Measurements from ENCODE around the gene SYNJ2. TPM values are rescaled to one million over a fixed set of nuclear protein-coding genes. Genes with fewer than 3 reads are reported as not detected.

SYNJ2 gene
- total RNA-seq, 2 experiments from 2014 or later: 28.1 to 29.4 TPM

DNA sequence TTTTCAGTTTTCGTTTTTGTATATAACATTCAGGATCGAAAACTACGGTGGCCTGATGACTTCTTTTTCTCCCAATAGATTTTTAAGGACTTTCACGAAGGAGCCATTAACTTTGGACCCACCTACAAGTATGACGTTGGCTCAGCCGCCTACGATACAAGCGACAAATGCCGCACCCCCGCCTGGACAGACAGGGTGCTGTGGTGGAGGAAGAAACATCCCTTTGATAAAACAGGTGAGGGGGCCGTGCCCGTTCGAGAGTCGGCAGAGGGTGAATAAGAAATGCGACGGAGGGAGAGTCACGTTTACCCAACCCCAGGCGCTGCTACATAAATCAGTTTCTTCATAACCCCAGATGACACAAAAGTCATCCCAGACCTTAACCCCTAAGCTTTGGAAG lies 94.9 kb downstream of the SYNJ2 start:
- no peak overlapping the region for H3K27ac Mint-ChIP-seq
- no peak for DNase-seq
- no peaks in the 10 kb centered on the region for H3K9me3 Mint-ChIP-seq
- H3K4me1 Mint-ChIP-seq: peaks cover 7% of the 10 kb centered on the region
- no peak overlapping the region for H3K4me3 Mint-ChIP-seq
- peaks cover 29% of the 10 kb centered on the region for H3K36me3 Mint-ChIP-seq
- no peaks in the 10 kb centered on the region for H3K27me3 Mint-ChIP-seq

DNA sequence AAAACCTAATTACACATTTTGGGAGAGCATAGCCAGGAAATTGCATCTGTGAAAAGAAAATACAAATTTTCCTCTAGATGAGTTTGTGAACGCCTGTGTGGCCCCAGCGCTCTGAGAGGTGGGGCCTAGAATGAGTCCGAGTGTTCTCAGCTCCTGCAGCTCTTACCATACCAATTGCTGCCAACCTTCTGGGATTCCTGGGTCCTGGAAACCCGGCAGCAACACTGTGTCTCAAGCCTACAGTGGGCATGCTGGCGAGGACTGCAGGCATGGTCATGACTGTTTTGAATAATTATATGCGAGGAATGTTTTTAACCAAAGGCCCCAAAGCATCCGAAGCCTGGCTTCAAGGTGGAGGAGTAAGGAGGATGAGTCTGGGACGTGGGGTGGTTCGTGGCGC lies 96.0 kb downstream of the SYNJ2 start:
- Mint-ChIP-seq H3K4me3 (no peak overlapping the region), H3K4me1 (no peaks in the 10 kb centered on the region), H3K27me3 (no peaks in the 10 kb centered on the region), H3K27ac (no peak overlapping the region), H3K9me3 (no peaks in the 10 kb centered on the region), H3K36me3 (peaks cover 24% of the 10 kb centered on the region)
- no peak for DNase-seq

GRCh38 chr6:158078320-158078719 lies 96.7 kb downstream of the SYNJ2 start:
- Mint-ChIP-seq H3K27me3 (no peaks in the 10 kb centered on the region), H3K9me3 (no peaks in the 10 kb centered on the region), H3K4me1 (no peaks in the 10 kb centered on the region), H3K27ac (no peak overlapping the region), H3K36me3 (peaks cover 29% of the 10 kb centered on the region), H3K4me3 (no peak overlapping the region)
- no peak for DNase-seq

- H3K4me3 Mint-ChIP-seq: no peak overlapping the region
- DNase-seq: no peak
- H3K4me1 Mint-ChIP-seq: no peaks in the 10 kb centered on the region
- no peak overlapping the region for H3K27ac Mint-ChIP-seq
- no peaks in the 10 kb centered on the region for H3K27me3 Mint-ChIP-seq
- no peaks in the 10 kb centered on the region for H3K9me3 Mint-ChIP-seq
- H3K36me3 Mint-ChIP-seq: peaks cover 23% of the 10 kb centered on the region
Observed at GRCh38 chr6:158080849-158081656, 99.4 kb downstream of the SYNJ2 start.

DNA sequence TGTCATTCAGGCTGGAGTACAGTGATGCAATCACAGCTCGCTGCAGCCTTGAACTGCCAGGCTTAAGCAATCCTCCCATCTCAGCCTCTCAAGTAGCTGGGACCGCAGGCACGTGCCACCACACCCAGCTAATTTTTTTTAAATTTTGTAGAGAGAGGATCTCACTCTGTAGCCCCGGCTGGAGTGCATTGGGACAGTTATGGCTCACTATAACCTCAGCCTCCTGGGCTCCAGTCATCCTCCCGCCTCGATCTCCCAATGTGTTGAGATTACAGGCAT lies 99.9 kb downstream of the SYNJ2 start:
- no peaks in the 10 kb centered on the region for H3K4me1 Mint-ChIP-seq
- no peaks in the 10 kb centered on the region for H3K9me3 Mint-ChIP-seq
- no peaks in the 10 kb centered on the region for H3K27me3 Mint-ChIP-seq
- H3K36me3 Mint-ChIP-seq: peaks cover 20% of the 10 kb centered on the region
- H3K27ac Mint-ChIP-seq: no peak overlapping the region
- H3K4me3 Mint-ChIP-seq: no peak overlapping the region
- no peak for DNase-seq

DNA sequence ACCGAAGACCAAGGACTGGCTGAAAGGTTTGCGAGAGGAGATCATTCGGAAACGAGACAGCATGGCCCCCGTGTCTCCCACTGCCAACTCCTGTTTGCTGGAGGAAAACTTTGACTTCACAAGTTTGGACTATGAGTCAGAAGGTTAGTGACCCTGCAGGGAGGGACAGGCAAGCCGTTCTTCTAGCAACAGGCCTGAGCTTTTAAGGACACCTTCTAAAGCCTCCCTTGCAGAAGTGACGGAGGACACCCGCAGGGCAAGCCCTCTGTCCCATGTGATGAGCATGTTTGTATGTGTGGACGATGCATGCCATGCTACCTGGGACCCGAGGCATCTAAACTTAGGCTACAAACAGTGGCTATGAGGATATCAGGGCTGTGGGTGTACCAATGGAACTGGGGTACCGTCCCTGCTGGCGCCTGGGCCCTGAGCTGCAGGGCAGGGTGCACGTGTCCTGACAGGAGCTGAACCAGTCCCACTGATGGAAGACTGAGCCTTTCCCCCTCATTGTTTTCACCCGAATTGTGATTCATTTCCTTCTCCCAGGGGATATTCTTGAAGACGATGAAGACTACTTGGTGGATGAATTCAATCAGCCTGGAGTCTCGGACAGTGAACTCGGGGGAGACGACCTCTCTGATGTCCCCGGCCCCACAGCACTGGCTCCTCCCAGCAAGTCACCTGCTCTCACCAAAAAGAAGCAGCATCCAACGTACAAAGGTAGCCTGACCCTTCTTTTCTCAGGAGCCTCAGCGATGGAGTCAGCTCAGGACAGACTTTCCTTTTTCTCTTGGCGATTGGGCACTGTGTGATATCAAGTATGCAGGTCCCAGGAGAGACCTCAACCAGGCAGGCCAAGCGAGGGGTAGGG lies 102.0 kb downstream of the SYNJ2 start:
- no peaks in the 10 kb centered on the region for H3K27me3 Mint-ChIP-seq
- H3K4me3 Mint-ChIP-seq: no peak overlapping the region
- DNase-seq: no peak

DNA sequence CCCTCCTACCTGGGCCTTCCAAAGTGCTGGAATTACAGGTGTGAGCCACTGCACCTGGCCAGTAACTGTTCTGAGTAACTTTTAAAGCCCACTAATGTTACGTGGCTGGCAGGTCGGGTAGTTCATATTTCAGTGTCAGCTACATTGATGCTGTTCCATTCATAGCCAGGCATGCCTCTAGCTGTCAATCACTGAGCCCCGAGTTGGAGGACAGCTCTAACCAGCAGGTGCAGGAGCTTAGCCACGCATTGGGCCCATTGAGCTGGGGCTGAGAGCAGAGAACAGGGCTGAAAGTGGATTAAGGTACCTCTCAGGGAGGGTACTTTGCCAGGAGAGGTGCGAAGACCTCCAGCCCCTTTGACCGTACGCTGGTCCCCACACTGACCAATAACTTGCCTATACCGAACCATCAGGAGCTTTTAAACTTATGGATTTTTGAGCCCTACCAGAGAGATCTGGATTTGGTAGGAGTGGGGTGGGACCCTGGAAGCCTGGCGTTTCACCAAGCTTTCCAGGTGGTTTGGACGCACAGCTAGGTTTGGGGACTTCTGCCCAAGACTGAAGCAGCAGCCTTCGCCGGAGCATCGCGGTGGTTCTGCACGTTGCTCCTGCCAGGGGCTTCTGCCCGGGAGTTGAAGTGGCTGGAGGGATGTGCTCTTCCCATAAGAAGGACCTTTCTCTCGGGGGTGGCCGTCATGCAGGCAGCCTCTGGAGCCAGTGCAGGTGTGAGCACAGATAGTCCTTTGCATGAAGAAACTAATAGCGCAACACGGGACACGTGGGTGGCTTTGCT lies 103.8 kb downstream of the SYNJ2 start:
- Mint-ChIP-seq H3K36me3 (peaks cover 22% of the 10 kb centered on the region), H3K4me1 (no peaks in the 10 kb centered on the region), H3K4me3 (no peak overlapping the region), H3K27me3 (no peaks in the 10 kb centered on the region), H3K27ac (no peak overlapping the region), H3K9me3 (no peaks in the 10 kb centered on the region)
- DNase-seq: no peak

More for the DNA sequence above, 102.0 kb downstream of the SYNJ2 start:
- H3K27ac Mint-ChIP-seq: no peak overlapping the region
- no peaks in the 10 kb centered on the region for H3K9me3 Mint-ChIP-seq
- peaks cover 23% of the 10 kb centered on the region for H3K36me3 Mint-ChIP-seq
- H3K4me1 Mint-ChIP-seq: no peaks in the 10 kb centered on the region

DNA sequence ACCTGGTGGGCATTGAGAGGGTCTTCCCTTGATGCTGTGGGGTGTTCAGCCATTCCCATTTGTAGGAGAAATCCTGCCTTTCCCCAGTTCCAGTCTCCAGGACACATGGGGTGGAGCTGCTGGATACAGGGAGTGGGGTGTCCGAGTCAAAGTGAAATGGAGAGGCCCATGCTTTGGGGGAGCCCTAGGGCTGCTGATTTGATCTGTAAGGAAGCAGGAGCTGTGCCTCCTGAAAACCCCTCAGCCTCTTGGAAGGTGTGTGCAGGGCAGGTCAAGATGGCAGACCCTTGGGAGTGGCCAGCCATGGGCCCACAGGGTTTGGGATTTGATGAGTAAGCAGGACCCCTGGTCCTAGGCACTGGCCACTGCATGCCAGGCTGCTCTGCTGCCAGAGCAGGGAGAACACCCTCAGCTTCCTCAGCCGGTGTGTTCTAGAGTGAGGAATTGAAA lies 104.4 kb downstream of the SYNJ2 start:
- H3K27ac Mint-ChIP-seq: no peak overlapping the region
- no peaks in the 10 kb centered on the region for H3K27me3 Mint-ChIP-seq
- no peak for DNase-seq
- H3K4me1 Mint-ChIP-seq: no peaks in the 10 kb centered on the region
- no peaks in the 10 kb centered on the region for H3K9me3 Mint-ChIP-seq
- H3K36me3 Mint-ChIP-seq: peaks cover 19% of the 10 kb centered on the region
- H3K4me3 Mint-ChIP-seq: no peak overlapping the region

DNA sequence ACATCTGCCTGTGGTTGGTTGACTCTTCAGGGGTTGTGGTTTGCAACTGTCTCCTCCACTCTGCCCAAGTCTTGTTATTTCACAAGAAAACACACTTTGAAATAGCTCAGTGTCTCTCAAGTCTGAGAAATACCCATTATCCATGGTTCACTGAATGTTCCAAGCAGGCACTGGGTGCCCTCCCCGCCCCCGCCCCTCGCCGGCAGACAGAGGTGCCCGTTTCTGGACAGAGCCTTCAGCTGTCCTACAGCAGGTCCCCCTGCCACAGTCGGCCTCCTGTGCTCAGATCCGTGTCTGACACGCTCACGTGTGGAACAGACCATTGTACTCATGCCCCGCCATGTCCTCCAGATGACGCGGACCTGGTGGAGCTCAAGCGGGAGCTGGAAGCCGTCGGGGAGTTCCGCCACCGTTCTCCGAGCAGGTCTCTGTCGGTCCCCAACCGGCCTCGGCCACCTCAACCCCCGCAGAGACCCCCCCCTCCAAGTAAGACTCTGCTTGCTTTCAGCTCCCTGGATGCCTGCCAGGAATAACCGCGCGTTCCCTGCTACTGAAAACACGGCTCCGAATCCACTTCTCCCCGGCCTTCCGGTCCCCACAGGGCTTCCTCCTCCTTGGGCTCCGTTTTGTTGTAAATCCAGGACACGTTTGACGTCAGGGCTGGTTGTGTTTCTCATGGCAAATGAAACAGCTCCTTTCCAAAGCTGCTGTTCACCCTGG lies 105.0 kb downstream of the SYNJ2 start:
- Mint-ChIP-seq H3K27ac (no peak overlapping the region), H3K9me3 (no peaks in the 10 kb centered on the region), H3K36me3 (peaks cover 16% of the 10 kb centered on the region), H3K27me3 (no peaks in the 10 kb centered on the region), H3K4me3 (no peak overlapping the region), H3K4me1 (no peaks in the 10 kb centered on the region)
- DNase-seq: no peak

DNA sequence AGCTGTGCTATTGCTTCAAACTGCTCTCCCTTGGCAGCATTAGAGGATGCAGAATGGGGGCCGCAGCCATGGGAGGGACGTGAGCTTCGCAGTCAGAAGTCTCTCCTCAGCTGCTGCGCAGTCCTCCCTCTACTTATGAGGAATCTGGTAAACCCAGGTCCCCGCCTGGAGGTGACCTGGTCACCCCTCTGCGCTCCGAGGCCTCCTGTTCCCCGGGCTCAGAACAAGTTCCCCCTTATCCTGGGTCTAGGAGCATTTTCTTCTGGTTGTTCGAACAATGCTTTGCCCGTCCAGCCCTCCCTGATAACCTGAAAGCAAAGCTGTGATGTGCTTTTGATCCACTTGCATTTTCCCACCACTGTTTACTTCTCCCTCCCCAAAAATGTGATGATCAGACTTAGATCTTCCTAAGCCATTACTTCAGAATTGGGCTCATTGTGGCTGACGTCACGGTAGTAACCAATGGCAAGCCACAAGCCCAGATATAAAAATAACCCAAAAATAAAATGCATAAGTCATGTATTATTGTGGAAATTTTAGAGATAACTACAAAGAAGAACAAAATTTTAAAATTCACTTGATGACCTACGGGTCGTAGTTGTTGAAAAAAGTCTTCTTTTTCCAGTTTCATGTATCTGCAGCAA lies 105.7 kb downstream of the SYNJ2 start:
- Mint-ChIP-seq H3K27me3 (no peaks in the 10 kb centered on the region), H3K4me1 (no peaks in the 10 kb centered on the region), H3K27ac (no peak overlapping the region), H3K9me3 (no peaks in the 10 kb centered on the region), H3K4me3 (no peak overlapping the region), H3K36me3 (peaks cover 16% of the 10 kb centered on the region)
- no peak for DNase-seq

DNA sequence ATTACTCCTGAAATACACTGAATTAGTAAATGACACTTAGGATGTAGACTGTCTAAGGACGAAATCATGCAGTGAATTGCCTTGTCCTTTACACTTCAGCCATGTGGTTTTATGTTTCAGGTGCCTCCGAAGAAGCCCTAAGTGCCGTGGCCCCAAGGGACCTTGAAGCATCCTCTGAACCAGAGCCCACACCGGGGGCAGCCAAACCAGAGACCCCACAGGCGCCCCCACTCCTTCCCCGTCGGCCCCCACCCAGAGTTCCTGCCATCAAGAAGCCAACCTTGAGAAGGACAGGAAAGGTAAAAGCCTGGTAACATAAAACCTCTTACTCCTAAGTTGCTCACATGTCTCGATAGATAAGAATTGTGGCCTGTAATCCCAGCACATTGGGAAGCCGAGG lies 111.1 kb downstream of the SYNJ2 start:
- H3K4me3 Mint-ChIP-seq: no peak overlapping the region
- DNase-seq: no peak
- no peaks in the 10 kb centered on the region for H3K27me3 Mint-ChIP-seq
- H3K4me1 Mint-ChIP-seq: no peaks in the 10 kb centered on the region
- H3K9me3 Mint-ChIP-seq: no peaks in the 10 kb centered on the region
- peaks cover 25% of the 10 kb centered on the region for H3K36me3 Mint-ChIP-seq
- H3K27ac Mint-ChIP-seq: no peak overlapping the region

GRCh38 chr6:158095031-158095430 lies 113.4 kb downstream of the SYNJ2 start:
- H3K27me3 Mint-ChIP-seq: no peaks in the 10 kb centered on the region
- no peak overlapping the region for H3K27ac Mint-ChIP-seq
- peaks cover 25% of the 10 kb centered on the region for H3K36me3 Mint-ChIP-seq
- no peak for DNase-seq
- H3K4me3 Mint-ChIP-seq: no peak overlapping the region
- no peaks in the 10 kb centered on the region for H3K9me3 Mint-ChIP-seq
- no peaks in the 10 kb centered on the region for H3K4me1 Mint-ChIP-seq

DNA sequence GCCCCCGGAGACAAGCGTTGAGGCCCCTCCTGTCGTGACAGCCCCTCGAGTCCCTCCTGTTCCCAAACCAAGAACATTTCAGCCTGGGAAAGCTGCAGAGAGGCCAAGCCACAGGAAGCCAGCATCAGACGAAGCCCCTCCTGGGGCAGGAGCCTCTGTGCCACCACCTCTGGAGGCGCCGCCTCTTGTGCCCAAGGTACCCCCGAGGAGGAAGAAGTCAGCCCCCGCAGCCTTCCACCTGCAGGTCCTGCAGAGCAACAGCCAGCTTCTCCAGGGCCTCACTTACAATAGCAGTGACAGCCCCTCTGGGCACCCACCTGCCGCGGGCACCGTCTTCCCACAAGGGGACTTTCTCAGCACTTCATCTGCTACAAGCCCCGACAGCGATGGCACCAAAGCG lies 114.0 kb downstream of the SYNJ2 start:
- no peaks in the 10 kb centered on the region for H3K27me3 Mint-ChIP-seq
- no peak overlapping the region for H3K4me3 Mint-ChIP-seq
- no peaks in the 10 kb centered on the region for H3K9me3 Mint-ChIP-seq
- H3K36me3 Mint-ChIP-seq: peaks cover 28% of the 10 kb centered on the region
- no peak overlapping the region for H3K27ac Mint-ChIP-seq
- DNase-seq: no peak
- H3K4me1 Mint-ChIP-seq: no peaks in the 10 kb centered on the region

DNA sequence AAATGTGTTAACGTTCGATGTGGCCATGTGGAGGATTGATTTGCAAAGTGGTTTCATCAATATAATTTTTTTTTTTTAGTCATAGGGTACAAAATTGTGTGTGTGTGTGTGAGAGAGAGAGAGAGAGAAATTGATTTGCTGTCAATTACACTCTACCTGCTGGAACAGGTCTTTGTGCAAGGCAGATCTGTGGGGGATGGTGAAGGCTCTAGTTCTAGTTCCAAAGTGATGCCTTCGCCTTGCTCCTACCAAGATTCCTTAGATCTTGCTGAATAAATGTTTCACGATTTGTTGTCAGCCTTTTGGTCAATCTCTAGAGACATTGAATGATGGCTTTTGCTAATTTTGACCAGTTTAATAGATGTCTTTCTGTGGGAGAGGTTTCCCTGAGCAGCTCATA lies 121.6 kb downstream of the SYNJ2 start:
- no peak for DNase-seq
- Mint-ChIP-seq H3K4me3 (no peak overlapping the region), H3K27me3 (no peaks in the 10 kb centered on the region), H3K9me3 (no peaks in the 10 kb centered on the region), H3K36me3 (peaks cover 12% of the 10 kb centered on the region), H3K27ac (no peak overlapping the region), H3K4me1 (no peaks in the 10 kb centered on the region)

All from activated naive CD8-positive, alpha-beta T cell treated with anti-CD3 and anti-CD28 coated beads for 36 hours (primary cell).